Measurements from ENCODE around the gene PCBP3.
"Not testable (repeated sequence)": the region's sequence is repeated elsewhere in the genome, so short reads cannot be mapped to it uniquely, and the experiment has no call there.

Gene PCBP3

DNA sequence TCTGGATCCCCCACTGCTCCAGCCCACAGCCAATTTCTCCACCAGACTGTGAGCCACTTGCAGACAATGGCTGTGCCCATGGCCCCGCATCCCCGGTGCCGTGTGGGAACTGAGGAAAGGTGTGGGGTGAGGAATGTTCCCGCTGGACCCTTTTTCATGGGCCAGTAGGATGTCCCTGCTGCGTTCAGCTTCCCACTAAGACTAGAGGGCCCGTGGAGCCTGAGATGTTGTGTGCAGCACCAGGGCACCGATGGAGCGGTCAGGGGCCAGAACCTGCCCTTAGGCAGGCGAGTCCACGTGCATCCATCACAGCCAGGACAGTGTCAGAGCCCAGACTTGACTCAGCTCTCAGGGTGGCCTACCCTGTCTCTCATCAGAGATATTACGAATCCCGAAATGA, 232.4 kb downstream of the PCBP3 start:
- DNase-seq (ENCODE audit: low read depth) = no peak

DNA sequence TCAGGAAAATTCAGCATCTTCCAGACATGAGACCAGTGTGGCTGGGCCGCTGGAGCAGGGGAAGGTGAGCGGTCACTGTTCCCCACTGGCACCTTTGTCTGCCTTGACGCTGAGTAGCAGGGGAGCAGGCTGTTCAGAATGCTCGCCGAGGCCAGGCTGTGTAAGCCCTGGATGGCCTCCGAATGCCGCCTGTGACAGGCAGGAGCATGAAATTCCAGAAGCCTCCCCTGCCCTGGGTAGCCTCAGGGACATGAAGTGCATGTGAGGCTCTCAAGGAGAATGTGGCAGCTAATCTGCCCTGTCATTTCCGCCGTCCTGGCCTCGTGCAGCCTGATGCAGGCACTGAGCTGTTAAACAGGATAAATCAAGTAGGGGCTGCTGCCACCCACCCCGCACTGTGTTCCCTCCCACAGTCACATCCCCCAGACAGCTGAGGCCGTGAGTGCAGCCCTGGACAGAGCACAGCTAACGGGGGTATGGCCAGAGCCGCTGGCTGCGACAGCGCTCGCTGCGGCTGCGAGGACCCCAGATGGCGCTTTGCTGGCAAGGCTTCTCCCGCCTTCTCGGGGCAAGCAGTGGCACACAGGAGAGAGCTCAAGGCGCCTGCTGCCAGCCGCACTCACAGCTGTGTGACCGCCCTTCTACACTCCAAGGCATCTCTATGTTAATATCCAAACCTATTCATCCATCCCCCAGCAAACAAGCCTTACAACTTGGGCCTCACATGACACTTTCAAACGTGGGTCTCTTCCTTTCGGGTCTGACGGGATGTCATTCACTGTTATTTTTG, 233.1 kb downstream of the PCBP3 start:
- DNase-seq (ENCODE audit: low read depth) = no peak

DNA sequence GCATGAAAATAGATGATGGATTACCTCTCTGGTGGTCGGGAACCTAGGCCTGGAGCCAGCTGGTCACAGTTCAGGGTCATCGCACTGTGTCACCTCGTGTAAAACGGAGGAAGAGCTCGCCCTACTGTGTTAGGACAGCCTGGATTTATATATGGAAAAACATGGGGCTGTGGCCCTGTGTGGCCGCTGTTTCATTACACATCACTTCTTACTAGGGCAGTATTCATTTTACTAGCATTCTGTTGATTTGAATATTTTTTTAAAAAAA, 233.6 kb downstream of the PCBP3 start:
- DNase-seq (ENCODE audit: low read depth) = no peak

DNA sequence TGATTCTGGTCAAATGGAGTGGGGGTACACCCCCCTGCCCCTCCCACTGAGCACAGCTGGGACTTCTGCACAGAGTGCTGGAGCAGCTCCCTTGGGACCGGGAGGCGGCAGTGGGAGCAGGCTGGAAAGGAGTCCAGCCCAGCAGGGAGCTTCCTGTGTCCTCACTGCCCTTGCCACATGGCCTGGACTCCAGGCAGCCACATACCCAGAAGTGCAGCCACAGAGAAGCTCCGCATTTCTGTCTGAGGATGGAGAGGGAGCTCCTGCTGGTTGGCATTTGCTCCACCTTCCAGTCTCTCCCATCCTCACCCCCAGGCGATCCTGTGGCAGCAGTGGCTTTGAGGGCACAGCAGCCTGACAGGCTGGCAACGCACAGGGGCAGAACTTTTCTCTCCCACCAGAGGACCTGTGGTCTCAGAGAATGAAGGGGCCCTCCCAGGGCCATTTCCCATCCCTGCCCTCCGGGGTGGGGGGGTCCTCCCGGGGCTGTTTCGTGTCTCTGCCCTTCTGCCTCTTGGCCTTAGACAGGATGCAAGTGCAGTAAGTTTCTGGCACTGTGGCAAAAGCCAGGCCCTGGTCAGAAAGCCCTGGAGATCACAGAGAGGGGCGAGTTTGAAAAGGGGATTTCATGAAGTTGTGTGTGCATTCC, 234.4 kb downstream of the PCBP3 start:
- DNase-seq (ENCODE audit: low read depth) = no peak

DNA sequence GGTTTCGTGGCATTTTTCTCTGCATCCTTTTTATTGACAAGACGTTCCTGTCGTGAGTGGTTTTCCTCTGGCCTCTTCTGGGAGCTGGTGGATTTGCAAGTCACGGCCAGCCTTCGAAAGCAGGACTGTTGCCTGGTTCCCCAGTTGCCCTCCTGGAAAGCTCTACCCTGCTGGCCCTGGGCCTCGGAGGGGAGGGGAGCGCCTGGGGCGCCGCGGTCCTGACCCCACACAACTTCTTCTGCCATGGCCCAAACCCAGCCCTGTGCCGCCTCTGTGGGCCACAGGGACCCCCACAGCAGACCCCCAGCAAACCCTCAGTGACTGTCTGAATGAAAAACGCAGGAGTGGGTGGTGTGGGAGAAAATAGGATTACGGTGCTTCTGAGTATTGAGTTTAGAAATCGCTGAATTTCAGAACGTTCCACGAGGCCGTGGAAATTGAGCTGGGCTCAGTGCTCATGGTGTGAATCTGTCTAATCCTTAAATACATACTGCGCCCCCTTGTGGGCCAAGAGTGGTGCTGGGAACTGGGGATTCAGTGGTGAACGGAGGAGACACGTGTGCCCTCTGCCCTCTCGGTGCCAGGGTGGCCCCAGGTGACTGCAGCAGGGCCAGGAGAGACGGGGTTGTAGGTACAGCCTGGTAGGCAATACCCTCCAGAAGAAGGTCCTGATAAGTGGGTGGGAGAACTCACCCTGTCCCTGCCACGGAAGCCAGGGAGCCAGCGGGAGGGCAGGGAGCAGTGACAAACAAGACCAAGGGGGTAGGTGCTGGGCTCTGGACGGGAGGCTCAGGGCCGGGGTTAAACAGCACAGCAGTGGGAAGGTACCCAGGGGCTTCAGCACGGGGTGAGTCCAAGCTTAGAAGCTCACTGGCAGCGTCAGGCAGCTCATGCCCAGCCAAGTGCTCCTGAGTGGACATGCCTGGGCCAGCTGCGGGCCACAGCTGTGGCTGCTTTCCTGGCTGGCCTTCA, 236.9 kb downstream of the PCBP3 start:
- DNase-seq (ENCODE audit: low read depth) = peak; percentile 89

DNA sequence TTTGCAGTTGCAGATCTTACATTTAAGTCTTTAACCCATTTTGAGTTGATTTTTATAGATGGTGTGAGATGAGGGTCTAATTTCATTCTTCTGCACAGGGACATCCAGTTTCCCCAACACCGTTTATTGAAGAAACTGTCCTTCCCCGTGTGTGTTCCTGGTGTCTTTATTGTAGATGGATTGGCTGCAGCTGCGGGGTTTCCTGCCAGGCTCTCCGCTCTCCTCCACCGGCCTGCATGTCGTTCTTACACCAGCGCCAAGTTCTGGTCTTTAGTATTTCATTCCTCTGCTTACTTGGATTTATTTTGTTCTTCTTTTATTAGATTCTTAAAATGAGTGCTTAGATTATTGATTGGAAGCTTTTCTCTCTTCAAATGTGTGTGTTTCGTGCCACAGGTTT, 239.1 kb downstream of the PCBP3 start:
- DNase-seq (ENCODE audit: low read depth) = no peak

DNA sequence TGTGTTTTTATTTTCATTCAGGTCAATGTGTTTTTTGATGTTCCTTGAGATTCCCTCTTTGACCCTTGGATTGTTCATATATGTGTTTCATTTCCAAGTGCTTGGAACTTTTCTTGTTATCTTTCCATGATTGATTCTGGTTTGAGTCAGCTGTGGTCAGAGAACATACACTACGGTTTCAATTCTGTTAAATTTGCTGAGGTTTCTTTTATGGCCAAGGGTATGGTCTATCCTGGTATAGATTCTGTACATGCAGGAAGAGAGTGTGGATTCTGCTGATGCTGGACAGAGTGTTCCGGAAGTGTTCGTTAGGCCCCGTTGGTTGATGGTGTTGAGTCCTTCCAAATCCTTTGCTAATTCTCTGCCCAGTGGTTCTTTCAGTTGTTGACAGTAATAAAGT, 239.6 kb downstream of the PCBP3 start:
- DNase-seq (ENCODE audit: low read depth) = no peak

DNA sequence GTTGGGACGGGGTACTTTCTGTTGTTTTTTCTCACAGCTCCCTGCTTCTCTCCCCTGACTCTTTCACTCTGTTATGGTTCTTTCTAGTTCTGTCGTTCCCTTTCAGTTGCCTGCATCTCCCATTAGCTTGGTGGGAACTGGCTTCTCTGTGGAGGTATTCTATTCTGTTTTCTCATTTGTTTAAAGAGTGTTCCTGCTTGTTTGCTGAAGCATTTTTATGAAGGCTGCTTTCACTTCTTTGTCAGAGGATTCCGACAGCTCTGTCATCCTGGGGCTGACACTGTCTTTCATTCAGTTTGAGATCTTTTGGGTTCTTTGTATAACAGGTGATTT, 242.0 kb downstream of the PCBP3 start:
- DNase-seq (ENCODE audit: low read depth) = no peak

DNA sequence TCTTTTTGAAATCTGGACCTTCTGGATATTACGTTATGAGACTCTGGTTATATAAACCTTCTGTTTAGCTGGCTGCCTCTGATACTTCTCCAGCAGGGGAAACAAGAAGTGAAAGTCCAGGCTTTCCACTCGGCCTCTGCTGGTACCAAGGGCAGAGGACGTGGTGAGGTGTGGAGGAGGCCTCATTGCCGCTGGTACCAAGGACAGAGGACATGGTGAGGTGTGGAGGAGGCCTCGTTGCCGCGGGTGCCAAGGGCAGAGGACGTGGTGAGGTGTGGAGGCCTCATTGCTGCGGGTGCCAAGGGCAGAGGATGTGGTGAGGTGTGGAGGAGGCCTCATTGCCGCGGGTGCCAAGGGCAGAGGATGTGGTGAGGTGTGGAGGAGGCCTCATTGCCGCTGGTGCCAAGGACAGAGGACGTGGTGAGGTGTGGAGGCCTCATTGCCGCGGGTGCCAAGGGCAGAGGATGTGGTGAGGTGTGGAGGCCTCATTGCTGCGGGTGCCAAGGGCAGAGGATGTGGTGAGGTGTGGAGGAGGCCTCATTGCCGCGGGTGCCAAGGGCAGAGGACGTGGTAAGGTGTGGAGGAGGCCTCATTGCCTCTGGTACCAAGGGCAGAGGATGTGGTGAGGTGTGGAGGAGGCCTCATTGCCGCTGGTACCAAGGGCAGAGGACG, 242.5 kb downstream of the PCBP3 start:
- not testable (repeated sequence) for DNase-seq (ENCODE audit: low read depth)

DNA sequence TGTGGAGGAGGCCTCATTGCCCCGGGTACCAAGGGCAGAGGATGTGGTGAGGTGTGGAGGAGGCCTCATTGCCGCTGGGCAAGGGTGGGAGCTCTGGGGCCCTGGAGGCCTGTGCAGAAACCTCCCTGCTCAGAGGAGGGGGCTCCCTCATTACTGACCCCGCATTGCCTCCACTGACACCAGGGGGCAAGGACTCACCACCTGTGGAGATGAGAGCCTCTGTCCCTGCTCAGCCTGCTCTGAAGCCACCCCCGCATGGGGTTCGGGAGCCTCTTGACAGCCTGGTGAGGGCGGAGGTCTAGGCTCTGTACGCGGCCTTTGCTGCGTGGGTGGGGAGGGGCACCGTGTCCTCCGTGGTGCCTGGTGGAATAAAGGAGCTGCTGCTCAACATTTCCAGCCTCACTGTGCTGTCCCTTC, 243.1 kb downstream of the PCBP3 start:
- DNase-seq (ENCODE audit: low read depth) = no peak

DNA sequence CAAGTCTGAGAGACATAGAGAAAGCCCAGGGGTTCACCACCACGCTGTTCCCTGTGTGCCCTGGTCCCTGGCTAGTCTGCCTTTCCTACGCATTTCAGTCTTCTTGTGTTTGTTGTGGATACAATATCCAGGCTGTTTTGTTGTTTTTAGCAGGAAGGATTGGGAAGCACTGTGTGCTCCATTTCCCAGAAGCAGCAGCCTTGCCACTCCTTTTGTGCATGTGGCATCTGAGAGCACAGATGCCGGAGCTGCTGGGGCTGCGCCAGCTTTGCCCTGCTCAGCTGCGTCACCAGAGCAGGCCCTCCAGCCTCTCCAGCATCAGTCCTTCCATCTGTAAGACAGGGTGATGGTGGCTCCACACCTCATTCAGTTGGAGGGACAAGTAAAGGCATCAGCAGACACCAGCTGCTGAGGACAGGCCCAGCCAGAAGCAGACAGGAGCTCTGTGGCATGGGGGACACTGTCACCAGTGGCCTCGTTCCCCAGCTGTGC, 243.6 kb downstream of the PCBP3 start:
- DNase-seq (ENCODE audit: low read depth) = no peak

DNA sequence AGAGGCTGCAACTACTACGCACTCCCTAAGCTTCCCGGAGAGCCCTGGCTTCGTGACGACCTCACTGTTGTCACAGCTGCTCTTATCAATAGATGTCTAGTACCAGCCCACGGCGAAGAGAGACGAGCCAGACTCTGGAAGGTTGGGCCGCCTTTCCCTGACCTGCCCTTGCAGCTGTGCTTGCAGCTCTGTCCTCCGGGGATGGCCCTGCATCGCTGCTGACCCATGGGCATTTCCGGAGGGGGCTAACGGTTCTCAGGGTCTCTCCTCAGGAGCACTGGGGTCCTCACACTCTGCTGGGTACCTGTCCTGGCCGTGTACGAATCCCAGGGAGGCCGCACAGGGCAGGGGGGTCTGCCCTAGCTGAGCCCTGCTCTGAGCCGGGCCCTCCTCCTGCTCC, 244.3 kb downstream of the PCBP3 start:
- no peak for DNase-seq (ENCODE audit: low read depth)

DNA sequence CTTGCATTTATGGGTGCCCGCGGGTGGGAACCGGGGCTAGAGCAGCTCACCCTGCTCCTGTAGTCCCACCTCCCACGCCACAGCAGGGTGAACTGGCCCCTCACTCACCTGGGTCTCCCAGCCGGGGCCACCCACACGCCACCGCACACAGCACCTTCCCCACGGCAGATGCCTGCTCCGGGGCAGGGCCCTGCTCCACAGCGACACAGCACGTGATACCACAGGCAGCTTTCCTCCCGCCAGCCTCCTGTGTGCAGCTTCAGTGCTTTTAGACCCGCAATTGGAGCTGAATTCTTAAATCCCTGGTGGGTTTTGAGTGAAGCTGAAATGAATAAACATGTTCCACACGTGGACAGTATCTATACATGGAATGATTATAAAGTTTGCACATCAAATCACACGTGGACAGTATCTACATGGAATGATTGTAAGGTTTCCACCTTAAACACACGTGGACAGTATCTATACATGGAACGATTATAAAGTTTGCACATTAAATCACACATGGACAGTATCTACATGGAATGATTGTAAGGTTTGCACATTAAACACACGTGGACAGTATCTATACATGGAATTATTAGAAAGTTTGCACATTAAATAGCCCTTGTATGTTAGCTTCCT, 245.0 kb downstream of the PCBP3 start:
- no peak for DNase-seq (ENCODE audit: low read depth)

DNA sequence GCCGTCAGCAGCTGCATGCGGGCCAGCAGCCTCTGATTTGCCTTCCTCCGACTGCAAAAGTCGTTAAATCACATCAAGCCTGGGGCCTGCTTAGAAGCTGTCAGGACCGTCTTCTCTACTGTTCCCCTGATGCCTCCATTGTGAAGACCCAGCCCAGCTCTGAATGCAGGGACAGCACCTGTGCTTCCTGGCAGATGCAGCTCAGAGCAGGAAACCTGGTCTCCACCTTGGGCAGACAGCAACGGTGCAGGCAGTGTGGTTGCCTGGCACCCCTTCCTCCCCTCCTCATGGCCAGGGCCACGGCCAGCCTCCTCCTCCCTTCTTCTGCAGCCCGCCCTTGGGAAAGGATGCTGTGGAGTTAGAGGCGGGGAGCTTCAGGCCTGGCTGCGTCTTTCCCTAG, 245.7 kb downstream of the PCBP3 start:
- DNase-seq (ENCODE audit: low read depth) = no peak

DNA sequence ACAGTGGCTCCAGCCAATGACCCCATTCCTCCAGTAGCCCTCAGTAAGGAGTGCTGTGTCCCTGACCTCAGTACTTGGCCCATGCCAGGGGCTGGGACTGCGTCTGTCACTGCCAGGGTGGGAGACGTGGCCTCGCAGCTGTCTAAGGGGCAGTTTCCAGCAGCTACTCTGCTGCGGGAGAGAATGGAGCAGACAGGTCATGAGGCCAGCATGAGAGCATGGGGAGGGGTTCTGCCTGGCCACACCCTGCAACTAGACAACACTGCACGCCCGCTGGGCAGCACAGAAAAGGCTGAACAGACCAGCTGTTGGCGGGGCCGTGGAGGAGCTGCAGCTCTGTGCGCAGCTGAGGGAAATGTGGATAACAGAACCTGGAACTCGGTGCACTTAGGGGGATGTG, 246.4 kb downstream of the PCBP3 start:
- no peak for DNase-seq (ENCODE audit: low read depth)

DNA sequence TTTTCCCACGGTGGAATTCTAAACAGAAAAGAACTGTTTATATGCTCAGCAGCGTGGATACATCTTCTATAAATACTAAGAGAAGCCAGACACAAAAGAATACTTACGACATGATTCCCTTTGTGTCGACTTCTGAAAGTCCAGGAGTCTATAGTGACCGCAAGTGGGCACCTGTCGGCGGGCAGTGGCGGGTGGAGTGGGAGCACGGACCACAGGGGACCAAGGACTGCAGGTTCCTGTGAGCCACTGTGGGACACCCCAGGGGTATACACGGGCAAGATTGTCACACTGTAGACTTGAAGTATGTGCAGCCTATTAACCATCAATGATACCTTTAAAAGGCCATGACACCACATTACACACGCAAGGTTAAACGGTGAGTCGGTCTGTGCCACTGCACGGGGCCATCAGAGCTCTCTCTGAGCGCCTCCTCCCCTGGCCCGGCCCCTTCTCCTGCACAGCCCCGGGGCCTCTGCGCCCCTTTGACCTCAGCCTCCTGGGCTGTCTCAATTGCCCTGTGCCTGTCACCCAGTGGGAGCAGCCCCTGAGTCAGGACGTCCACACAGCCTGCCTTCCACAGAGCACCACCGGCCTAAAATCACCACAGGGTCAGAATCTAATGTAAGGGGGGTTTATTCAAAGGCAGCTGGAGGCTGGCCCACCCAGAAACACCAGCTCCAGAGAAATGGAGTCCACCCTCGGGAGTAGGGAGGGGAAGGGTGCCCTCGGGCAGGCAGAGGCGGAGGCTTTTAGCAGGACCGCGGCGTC, 248.0 kb downstream of the PCBP3 start:
- DNase-seq (ENCODE audit: low read depth) = no peak

DNA sequence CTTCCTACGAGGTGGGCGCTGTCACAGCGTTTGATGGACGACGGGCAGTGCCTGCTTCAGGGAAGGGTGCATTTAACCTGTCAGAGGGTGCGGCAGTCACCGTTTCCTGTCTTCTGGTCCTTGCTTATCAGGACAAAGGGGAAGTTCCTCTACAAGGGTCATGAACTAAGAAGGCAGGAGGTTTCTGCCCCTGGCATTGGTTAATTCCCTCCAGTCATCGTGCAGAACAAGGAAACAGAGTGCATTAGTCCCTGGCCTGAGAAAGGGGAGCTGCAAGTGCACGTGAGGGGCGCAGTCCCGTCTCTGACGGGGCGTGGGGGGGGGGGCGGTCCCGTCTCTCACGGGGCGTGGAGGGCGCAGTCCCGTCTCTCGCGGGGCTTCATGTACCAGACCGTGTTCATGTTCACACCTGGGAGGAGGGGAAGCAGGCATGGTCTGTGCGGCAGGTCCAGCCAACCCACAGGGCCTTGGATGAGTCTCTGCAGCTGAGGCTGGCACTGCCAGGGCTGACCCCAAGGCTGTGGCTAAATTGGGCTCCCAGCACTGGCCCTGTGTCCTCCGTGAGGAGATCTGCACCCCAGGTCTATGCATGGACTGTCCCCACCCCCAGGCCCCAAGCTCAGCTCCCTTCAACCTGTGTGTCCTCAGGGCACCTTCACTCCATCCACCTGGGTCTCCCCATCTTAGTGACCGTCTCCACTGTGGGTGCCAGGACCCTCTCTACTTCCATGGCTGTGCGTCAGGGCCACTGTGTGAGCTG, 248.8 kb downstream of the PCBP3 start:
- DNase-seq (ENCODE audit: low read depth) = no peak

DNA sequence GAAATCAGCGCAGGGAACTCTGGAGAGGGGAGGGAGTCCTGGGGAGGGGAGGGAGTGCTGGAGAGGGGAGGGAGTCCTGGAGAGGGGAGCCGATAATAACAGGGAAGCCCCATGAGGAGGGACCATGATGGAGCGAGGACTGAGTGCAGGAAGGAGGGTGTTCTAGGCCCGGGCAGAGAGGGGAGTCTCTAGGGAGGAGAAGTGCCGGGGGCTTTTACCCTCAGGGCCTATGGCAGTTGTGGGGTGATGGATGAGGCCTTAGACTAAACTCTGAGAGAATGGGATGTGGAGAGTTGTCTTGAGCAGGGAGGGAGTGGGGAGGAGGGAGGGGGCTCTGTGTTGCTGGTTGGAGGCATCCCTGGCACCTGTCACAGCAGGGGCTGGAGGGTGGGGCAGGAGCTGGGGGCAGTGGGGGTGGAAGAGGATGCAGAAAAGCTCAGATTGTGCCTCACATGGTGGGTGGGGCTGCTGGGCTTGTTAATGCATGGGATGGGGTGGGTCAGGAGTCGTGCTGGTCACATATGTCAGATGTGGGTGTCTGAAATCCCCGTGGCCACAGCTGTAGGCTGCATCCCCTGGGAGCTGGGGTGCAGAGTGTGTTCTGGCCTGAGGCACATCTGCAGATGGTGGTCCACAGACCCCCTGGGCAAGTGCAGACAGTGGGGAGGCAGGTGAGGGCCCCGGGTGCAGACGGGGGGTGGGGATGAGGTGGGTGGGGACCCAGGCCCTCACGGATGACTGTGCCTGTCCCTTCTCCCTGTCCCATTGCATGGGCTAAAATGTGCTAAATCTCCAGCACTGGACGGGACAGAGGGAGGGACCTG, 249.6 kb downstream of the PCBP3 start:
- no peak for DNase-seq (ENCODE audit: low read depth)

DNA sequence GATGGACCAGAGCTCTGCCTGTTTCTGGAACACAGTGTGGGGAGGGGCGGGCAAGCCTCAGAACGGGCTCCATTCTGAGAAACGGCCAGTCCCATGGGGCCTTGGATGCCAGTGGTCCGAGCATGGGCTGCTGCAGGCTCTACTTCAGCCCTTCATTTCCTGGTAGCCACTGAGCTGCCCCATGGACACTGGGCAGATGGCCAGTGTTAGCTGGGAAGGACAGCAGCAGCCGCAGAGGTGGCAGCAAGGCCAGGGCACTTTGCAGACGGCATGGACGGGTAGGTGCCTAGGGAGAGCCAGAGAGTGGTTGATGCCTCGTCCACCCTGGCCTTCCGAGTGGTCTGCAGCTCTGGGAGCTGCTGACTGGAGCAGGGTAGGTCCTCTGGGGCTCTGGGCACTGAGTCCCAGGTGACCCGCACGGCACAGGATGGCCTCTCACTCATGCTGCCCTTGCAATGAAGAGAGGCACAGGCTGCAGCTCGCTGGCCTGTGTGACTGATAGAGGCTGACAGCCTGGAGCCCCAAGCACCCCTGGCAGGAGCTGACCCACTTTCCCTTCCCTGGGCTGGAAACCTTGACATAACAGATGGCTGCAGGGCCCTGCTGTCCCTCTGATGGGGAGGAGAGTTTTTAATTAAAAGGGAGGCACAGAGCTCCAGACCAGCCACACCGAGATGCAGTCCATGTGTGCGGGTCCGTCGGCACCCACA, 250.4 kb downstream of the PCBP3 start:
- DNase-seq (ENCODE audit: low read depth) = no peak

Measured in ELR (cell line).